Ishikawa (cell line): ENCODE measurements around the gene PRKCH.

Experiments used
- CEBPB ChIP-seq: IDR thresholded peaks from 2 replicates; pipeline ENCODE4 v1.6.1; 2012
- CREB1 ChIP-seq: IDR thresholded peaks from 2 replicates; pipeline ENCODE4 v1.6.1; 2012; ENCODE audit warnings: low read depth
- EGR1 ChIP-seq: IDR thresholded peaks from 2 replicates; pipeline ENCODE4 v1.6.1; 2012
- EP300 ChIP-seq: IDR thresholded peaks from 2 replicates; pipeline ENCODE4 v1.6.1; 2012; ENCODE audit warnings: borderline replicate concordance
- FOXM1 ChIP-seq: IDR thresholded peaks from 2 replicates; pipeline ENCODE4 v1.6.1; 2012; ENCODE audit warnings: low read depth, borderline replicate concordance
- MAX ChIP-seq: IDR thresholded peaks from 2 replicates; pipeline ENCODE4 v1.6.1; 2012
- NFIC ChIP-seq: IDR thresholded peaks from 2 replicates; pipeline ENCODE4 v1.6.1; 2012
- RAD21 ChIP-seq: IDR thresholded peaks from 2 replicates; pipeline ENCODE4 v1.6.1; 2012; ENCODE audit warnings: low read depth
- REST ChIP-seq: IDR thresholded peaks from 2 replicates; pipeline ENCODE4 v1.6.1; 2012; ENCODE audit warnings: low read depth, mild to moderate bottlenecking
- TAF1 ChIP-seq: IDR thresholded peaks from 2 replicates; pipeline ENCODE4 v1.6.1; 2012; ENCODE audit warnings: low read depth, mild to moderate bottlenecking
- TCF12 ChIP-seq: IDR thresholded peaks from 2 replicates; pipeline ENCODE4 v1.6.1; 2012; ENCODE audit warnings: low read depth
- TEAD4 ChIP-seq: IDR thresholded peaks from 2 replicates; pipeline ENCODE4 v1.6.1; 2012
- USF1 ChIP-seq: IDR thresholded peaks from 2 replicates; pipeline ENCODE4 v1.6.1; 2012
- YY1 ChIP-seq: IDR thresholded peaks from 2 replicates; pipeline ENCODE4 v1.6.1; 2012; ENCODE audit warnings: low read depth
- ZBTB7A ChIP-seq: IDR thresholded peaks from 2 replicates; pipeline ENCODE4 v1.6.1; 2012; ENCODE audit warnings: low read depth

PRKCH gene

GRCh38 chr14:61563880-61564617 is 242.7 kb downstream of the PRKCH start:
- TF ChIP-seq YY1 = no peak

GRCh38 chr14:61564618-61565091 is 243.3 kb downstream of the PRKCH start:
- TF ChIP-seq TEAD4 (no peak; the same call in 1 of the 2 replicates), FOXM1 (no peak), CEBPB (no peak), EP300 (no peak), TCF12 (0 out of 2 replicates have a peak, but pooled peaks have one; percentile 9)

GRCh38 chr14:61565181-61565580 is 243.8 kb downstream of the PRKCH start:
- TF ChIP-seq TEAD4 = no peak
- TF ChIP-seq REST = no peak
- no peak for TF ChIP-seq TCF12
- TF ChIP-seq CREB1 = no peak
- TF ChIP-seq FOXM1 = no peak
- TF ChIP-seq CEBPB = no peak
- TF ChIP-seq ZBTB7A = no peak

GRCh38 chr14:61565836-61566536 is 244.6 kb downstream of the PRKCH start:
- TF ChIP-seq RAD21 = no peak
- no peak for TF ChIP-seq ZBTB7A
- TF ChIP-seq EGR1 = no peak
- TF ChIP-seq TCF12 = no peak
- no peak for TF ChIP-seq MAX
- no peak for TF ChIP-seq FOXM1
- no peak for TF ChIP-seq YY1

GRCh38 chr14:61566537-61567225 is 245.3 kb downstream of the PRKCH start:
- TF ChIP-seq RAD21 = no peak
- no peak for TF ChIP-seq ZBTB7A
- TF ChIP-seq FOXM1 = no peak
- no peak for TF ChIP-seq CREB1
- TF ChIP-seq EGR1 = no peak
- no peak for TF ChIP-seq REST
- no peak for TF ChIP-seq EP300
- TF ChIP-seq NFIC = no peak
- TF ChIP-seq CEBPB = no peak
- no peak for TF ChIP-seq TEAD4
- TF ChIP-seq MAX = no peak
- no peak for TF ChIP-seq USF1

GRCh38 chr14:61567838-61568571 is 246.6 kb downstream of the PRKCH start:
- TF ChIP-seq REST = no peak
- TF ChIP-seq TCF12 = 0 out of 2 replicates have a peak, but pooled peaks have one; percentile 21
- no peak for TF ChIP-seq TAF1
- TF ChIP-seq EP300 = no peak
- TF ChIP-seq TEAD4 = no peak
- TF ChIP-seq YY1 = no peak
